GM19463 (cell line): Measurements from ENCODE around the gene LDB2.
"Not testable (repeated sequence)": the region's sequence is repeated elsewhere in the genome, so short reads cannot be mapped to it uniquely, and the experiment has no call there.

ENCODE experiments used
- ATAC-seq: cut with Tn5 transposase; IDR thresholded peaks from one replicate; pipeline ENCODE4 v1.9.1; 2021; ENCODE audit warnings: mild to moderate bottlenecking, moderate library complexity; ENCODE audit not compliant: unreplicated experiment

The LDB2 gene

DNA sequence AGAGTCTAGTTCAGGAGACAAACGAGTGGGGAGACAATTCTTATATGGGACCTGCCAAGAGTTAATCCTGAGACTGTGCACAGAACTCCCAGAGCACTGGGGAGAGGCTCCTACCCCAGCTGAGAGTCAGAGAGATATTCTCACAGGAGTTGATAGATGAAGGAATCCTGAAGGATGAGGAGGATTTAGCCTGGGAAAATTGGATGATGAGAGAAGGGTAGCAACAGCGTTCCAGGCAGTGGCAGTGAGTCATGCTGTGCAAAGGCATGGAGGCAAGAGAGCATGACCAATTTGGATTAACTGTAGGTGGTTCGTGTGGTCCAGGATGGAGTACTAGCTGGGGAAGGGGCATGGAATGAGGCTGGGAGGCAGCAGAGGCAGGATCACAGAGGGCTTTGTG lies 318.6 kb downstream of the LDB2 start:
- ATAC-seq, result no peak

DNA sequence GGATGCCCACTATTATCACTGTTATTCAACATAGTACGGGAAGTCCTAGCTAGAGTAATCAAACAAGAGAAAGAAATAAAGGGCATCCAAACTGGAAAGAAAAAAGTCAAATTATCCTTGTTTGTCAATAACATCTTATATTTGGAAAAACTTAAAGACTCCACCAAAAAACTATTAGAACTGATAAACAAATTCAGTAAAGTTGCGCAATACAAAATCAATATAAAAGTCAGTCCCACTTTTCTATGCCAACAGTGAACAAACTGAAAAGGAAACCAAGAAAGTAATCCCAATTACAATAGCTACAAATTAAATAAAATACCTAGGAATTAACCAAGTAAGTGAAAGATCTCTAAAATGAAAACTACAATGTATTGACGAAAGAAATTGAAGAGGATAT lies 321.3 kb downstream of the LDB2 start:
- ATAC-seq, result no peak

DNA sequence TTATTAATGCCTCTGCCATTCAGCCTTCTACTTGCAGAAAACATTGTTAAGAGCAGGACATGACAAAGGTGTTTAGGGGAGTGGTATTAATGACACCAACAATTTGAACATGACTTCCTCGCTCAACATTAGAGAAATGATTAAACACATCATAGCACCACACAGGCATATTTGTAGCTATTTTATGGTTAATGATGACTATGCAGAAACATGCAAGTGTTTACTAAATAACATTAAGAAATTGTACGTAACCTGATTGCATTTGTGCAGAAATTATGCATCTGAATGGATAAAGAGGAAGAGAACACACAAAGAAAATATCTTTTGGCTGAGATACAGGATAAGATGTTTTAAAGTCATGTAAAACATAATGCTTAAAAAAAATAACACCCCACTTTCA lies 323.5 kb downstream of the LDB2 start:
- no peak for ATAC-seq

DNA sequence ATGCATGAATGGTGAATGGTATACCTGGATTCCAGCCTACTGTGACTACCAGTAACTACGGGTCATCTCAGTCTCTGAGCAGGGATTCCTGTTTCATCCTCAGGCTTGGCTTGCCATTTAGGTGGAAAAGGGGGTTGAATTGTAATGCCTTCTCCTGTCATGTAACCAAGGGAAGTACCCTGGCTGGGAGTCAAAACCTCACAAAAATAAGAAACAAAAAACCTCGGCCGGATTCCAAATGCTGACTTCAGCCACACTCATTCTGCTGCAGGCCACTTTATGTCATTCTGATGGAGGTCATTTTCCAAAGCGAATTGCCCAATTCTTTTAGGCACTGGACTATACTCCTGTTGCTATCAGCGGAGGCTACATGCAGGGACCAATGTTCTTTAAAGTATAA lies 324.7 kb downstream of the LDB2 start:
- ATAC-seq, result no peak

DNA sequence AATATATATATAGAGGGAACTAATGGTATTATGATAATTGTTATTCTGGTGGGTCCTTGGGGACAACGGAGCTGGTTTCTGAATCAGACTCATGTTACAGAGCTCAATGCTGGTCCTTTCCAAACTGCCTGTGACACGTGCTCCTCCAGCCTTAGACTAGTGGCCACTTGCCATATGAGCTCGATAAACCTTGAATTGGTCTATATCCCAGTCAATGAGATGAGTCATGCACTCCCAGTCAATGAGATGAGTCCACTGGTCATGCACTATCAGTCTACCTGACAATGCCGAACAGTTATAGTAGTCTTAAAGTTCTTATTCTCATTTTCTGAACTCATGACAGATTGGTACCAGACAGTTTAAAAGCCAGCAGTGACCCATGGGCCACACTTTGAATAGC lies 325.2 kb downstream of the LDB2 start:
- ATAC-seq, result no peak

DNA sequence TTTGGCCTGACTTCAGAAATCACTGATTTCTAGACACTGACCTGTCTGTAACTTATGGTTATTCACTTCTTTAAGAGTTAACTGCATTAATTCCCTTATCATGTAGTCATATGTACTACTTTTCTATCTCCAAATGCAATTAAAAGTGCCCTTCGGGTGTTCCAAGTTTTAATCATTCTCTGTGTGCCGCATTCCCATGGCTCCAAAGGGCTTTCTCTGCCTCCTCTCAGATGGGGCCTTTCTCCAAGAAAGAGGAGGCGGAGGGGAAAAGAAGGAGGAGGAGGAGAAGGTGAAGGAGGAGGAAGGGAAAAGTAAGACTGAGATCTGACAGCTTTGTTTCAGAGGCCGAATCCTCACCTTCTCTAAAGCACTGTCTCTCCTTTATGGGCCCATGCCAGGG lies 325.8 kb downstream of the LDB2 start:
- no peak for ATAC-seq

DNA sequence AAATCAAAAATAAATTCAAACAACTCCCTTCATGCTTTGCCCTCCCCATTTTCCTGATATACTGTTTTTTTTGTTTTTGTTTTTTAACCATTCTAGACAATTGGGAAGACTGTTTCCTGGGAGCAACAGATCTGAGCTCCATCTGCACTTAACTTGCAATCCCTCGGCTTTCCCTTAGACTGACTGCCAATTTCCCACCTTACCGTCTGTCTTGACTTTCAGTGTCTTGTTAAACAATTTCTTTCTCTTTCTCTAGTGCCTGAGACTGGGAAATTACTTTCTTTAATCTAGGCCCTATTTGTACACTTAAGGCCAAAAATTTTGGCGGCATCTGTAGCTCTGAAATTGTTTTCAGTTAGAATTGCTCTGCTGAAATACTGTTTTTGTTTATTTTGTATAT lies 326.3 kb downstream of the LDB2 start:
- ATAC-seq, result no peak

DNA sequence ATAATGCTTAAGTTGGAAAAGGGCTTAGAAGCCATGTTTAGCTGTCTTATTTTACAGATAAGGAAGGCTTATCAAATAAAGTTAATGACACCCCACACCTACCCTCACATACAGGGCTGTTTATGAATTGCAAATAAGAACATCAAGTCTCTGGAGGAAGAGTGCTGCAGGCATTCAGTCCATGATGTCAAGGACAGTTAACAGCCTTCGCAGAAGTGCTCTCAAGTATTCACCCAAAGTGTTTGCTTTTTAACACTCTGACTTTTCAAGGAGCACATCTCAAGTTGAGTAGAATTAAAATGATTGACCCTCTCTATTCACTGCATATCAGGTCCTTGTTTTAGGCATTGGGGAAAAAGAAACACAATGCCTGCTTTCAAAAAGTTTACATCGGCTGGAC lies 328.7 kb downstream of the LDB2 start:
- no peak for ATAC-seq

DNA sequence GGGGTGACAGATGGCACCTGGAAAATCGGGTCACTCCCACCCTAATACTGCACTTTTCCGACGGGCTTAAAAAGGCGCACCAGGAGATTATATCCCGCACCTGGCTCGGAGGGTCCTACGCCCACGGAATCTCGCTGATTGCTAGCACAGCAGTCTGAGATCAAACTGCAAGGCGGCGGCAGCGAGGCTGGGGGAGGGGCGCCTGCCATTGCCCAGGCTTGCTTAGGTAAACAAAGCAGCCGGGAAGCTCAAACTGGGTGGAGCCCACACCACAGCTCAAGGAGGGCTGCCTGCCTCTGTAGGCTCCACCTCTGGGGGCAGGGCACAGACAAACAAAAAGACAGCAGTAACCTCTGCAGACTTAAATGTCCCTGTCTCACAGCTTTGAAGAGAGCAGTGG lies 341.1 kb downstream of the LDB2 start:
- ATAC-seq, result not testable (repeated sequence)

DNA sequence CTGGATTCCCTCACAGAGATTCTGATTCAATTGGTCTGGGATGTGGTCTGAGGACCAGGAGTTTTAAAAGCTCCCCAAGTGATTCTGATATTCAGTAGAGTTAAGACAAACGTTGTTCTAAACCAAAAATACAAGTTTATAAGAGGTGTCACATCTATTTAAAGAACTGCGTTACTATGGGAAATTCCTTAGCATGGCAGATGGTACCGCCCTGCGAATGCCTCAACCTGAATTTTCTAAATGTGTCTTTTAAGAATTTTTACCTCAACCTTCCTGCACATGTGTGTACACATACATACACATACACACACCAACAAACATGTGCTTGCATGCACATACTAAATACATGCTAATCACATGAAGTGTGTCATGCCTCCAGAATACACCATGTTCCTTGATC lies 343.3 kb downstream of the LDB2 start:
- no peak for ATAC-seq

DNA sequence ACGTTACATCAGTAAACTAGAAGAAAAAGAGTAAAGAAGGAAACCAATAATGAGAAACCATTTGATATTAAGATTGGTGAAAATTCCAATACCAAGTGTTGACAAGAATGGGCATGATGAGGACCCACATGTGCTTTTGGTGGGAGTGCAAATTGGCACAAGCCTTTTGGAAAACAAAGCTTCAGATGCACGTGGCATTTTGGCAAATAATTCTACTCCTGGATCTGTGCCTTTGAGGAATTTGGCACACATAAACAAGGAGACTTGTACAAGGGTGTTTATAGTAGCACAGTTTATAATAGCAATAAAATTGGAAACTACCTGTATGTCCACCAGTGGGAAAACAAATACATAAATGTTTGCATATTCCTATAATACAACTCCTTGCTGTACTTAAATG lies 347.9 kb downstream of the LDB2 start:
- no peak for ATAC-seq

DNA sequence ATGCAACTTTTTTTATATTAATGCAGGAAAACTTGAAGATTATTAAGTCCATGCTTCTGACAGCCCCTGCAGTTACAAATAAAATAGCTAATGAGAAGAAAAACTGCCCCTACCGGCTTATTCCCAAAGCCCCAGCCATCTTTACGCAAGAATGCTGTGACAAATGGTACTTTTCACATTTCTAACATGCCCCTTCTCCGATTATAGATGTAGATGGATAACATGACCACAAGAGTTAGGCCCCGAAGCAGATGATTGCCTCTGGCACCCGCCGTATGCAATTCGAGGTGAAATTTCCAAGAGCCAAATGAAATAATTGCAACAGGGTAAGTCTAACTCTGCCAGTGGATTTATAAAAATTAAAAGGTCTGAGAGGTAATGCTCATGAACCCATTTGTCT lies 352.8 kb downstream of the LDB2 start:
- no peak for ATAC-seq

DNA sequence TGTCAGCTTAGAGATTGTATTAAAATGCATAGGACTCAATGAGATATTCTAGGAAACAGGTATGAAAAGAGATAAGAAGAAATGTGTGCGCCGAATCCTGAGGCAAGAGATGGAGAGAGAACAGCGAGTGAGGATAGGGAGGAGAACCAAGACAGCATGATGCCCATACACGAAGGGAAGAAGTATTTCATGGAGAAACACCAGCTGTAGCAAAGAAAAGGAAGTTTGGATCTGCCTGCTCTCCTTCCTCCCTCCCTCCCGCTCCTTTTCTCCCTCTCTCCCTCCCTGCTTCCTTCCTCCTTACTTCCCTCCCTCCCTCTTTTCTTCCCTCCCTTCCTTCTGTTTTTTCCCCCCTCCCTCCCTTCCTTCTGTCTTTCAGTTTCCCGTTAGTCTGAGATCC lies 353.6 kb downstream of the LDB2 start:
- ATAC-seq, result no peak

DNA sequence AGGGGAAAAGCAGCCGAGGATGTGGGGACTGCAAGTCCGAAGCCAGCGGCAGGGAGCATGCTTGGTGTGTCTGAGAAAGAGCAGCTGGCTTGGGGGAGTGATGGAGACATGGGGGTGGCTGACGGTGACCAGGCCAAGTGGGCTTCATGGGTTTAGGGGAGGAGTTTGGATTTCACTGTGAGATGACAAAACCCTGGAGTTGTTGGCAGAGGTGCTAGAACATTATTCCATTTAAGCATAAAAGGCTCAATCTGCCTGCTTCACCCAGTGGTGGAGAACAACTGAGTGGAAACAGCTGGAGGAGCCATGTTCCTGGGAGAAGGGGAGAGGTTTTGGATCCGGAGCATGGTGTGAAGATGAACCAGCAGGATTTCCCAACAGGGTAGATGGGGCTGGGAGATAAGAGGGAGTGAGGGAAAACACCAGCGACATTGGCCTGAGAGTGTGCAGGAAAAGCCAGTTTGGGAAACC lies 354.2 kb downstream of the LDB2 start:
- no peak for ATAC-seq

DNA sequence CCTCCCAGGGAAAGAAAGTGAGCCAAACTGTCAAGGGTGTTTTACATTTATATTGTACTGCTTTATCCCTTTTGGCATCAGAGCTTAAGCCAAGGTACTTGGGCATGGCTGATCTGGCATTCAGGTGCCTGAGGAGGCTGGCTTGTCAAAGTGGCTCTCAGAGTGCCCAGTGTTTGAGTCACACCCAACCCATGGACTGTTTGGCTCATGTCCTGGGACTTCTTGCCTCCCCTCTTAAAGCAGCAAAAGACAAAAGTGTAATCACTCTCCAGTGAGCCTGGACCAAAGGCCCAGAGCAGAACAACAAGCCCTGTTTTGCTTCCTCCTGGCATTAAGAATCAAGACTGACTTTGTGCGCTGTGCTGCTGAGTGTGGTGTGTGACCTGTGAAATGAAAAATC lies 360.5 kb downstream of the LDB2 start:
- no peak for ATAC-seq

DNA sequence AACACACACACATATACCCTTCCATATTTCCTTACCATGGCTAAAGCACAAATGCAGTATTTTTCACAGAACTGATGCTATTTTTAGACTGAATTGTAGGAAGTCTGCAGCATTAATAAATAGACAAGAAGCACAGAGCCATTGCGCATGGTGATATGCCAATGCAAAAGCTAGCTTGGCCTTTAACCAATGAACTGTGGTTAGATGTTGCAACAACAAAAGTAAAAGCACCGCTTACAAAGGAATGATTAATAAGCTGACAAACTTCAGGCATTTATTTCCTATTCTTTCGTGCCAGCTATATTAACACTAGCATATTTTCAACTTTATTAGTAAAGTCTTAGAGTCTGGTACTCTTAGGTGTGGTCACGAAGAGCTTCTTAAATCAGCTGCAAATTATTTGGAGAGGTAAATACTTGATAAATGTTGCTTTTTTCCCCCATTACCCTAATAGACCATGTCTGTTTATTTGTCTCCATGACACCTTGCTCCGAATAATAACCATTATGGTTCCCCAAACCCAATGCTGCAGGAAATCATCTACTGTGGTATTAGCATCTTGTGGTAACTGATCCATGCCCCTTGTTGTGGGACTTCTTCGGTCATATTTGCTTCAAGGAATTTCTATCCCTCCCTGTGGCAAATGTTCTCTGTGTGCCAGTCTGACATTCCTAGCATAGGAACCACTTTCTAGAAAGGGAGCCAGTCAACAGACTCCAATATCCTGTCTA lies 366.0 kb downstream of the LDB2 start:
- no peak for ATAC-seq

DNA sequence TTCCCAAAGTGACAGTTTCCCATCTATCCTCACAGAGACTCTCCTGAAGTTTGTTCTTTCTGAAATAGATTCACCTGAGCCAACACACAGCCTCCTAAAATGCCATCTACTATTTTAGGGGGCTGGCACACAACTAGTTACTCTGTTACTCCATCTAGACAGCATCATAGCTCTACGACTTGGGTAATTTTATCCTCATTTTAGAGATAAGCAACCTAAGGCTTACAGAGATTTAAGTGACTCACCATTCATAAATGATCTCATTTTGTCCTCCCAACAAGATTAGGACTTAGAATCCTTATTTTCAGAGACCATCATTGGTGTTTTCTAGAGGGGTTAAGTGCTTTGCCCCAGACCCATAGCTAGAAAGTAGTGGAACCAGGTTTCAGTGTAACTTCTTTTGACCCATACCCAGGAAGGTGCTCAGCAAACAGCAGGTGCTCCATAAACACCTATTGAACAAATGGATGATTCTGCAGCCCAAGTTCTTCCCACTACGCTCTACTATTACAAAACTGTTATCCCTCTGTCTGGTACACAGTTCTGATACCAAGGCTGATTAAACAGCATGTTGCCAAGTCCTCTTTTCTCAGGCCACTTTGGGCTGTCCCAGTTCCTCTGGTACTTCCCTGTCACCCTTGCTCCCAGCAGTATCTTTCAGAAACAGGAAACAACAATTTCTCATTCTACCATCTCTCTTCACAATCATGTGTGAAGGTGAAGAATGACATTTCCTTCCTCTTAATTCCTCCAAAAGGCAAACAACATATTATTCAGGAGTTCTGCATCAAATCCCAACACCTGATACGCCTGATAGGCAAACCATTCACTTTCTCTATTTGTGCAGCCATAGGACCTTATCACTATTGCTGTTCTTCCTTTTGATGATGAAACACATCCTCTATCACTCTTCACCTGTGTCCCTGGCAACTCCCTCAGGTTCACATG lies 367.5 kb downstream of the LDB2 start:
- ATAC-seq, result no peak

DNA sequence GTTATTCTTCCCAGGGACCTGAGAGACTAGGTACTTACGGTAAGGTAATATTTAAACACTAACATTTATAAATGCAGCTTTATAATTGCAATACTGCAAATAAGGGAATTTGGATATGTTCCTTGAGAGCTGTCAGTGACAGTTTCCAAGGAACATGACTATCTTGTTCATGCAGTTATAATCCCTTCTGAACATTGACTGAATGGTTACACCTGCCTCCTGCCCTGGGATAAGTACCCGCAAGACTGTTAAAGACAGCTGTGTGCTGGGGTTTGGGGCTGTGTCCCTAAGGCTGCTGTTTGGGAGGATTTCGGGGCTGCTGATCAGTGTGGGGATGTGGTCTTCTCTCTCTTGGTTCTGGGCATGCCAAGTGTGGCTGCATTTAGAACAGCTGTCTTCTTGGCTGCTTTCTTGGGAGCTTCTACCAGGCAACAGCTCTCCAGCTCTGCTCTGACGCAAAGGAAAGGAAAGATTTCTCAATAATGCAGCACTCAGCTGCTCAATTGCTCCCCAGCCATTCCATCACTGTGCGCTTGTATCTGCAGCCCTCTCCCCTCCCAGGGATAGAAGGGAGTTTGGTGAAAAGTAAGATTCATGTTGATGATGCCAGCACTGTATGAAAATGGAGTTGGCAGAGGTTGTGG lies 373.4 kb downstream of the LDB2 start:
- ATAC-seq, result no peak

DNA sequence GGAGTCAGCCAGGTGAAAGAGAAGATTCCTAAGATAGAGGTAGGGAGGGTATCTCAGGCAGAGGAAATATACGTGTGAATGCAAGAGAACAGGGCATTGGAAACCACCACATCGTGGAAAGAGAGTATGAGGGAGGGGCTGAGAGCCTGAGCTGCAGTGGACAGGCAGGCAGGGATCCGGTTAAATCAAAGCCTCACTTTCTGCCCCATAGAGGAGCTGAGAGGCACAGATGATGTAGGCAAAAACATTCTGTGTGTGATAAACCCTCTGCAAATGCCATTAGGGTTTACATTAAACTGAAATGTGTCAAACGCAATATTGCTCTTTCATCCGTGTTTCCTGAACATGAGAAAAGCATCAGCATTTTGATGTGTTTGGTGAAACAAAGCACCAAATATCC lies 374.0 kb downstream of the LDB2 start:
- no peak for ATAC-seq

DNA sequence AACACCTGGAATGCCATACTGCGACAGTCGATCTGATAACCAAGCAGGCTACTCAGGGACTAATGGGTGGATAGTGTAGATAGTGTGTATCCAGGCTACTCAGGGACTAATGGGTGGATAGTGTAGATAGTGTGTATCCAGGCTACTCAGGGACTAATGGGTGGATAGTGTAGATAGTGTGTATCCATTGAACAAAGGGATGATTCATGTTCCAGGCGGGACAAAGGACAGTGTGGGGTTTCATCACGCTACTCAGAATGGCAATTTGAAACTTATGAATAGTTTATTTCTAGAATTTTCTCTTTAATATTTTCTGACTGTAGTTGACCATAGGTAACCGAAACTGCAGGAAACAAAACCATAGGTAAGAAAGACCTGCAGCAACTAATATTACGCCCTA lies 374.9 kb downstream of the LDB2 start:
- ATAC-seq, result not testable (repeated sequence)

DNA sequence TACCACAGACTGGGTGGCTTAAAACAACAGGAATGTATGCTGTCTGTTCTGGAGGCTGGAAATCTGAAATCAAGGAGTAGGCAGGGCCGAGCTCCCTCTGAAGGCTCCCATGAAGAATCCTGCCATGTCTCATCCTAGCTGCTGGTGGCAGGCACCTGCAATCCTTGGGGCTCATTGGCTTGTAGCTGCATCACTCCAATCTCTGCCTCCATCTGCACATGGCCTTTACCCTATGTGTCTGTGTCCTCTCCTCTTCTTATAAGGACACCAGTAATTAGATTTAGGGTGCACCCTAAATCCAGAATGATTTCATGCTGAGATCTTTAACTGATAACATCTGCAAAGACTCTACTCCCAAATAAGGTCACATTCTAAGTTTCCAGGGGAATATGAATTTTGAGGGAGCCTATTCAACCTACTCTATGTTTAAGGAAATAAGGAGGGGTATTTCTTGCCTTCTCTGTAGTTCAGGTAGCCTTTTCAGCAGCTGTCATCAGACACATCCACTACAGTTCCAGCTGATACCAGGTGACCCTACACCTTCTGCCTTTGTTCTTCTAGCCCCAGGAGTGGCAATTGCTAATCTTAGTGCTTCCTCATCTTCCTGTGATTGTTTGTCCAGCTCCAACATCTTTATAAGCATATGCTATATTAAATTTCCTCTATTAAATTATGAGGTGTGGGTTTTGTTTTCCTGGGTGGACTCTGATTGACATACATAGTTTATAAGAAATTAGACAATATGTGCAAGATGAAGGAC lies 377.1 kb downstream of the LDB2 start:
- ATAC-seq, result no peak
